Left lung (tissue), 10 donors: Measurements from ENCODE around the gene GPR156. TPM values are rescaled to one million over a fixed set of nuclear protein-coding genes. Genes with fewer than 3 reads are reported as not detected.

Source experiments
- ATAC-seq: fragments of 200-7000 bp; cut with Tn5 transposase; one replicate; pipeline ENCODE4 v1.9.1; 2020; ENCODE audit warnings: moderate library complexity
- DNase-seq, 4 donors: peaks; one replicate each; pipeline ENCODE4 v3.0.0-alpha.2; 2013 to 2020
- H3K27ac ChIP-seq, 2 donors: fragments of 200-600 bp; sonication (generic) in 1 of 2; one replicate each; pipeline versions ENCODE4 v1.5.0 to v1.8.0; 2020 to 2021
- H3K27me3 ChIP-seq, 2 donors: fragments of 200-600 bp; sonication (generic) in 1 of 2; one replicate each; pipeline versions ENCODE4 v1.5.0 to v1.8.0; 2020 to 2021
- H3K36me3 ChIP-seq, 2 donors: fragments of 200-600 bp; sonication (generic) in 1 of 2; one replicate each; pipeline versions ENCODE4 v1.5.0 to v1.8.0; 2020 to 2021
- H3K4me1 ChIP-seq, 2 donors: fragments of 200-600 bp; one replicate each; pipeline ENCODE4 v1.8.0; 2021
- H3K4me3 ChIP-seq, 2 donors: fragments of 200-600 bp; sonication (generic) in 1 of 2; one replicate each; pipeline versions ENCODE4 v1.5.0 to v1.8.0; 2020 to 2021; ENCODE audit warnings: mild to moderate bottlenecking in 1 of 2
- H3K9me3 ChIP-seq, 2 donors: fragments of 200-600 bp; sonication (generic) in 1 of 2; one replicate each; pipeline versions ENCODE4 v1.5.0 to v1.8.0; 2020 to 2021
- intact Hi-C, 2 donors: fragments of 100-400 bp; cut with DNase I; formaldehyde crosslinking; loops; one replicate each; pipeline versions ENCODE4 v1.11.2 to v1.14.2; 2022
- polyA plus RNA-seq, 6 donors: library from polyadenylated mRNA; unstranded; fragments of 120-200 nt; gene quantifications; one replicate each; pipeline ENCODE4 v1.2.1, GENCODE V29; 2013; ENCODE audit not compliant: insufficient read length in 6 of 6
- total RNA-seq, 2 donors: library from RNA; stranded (reverse); fragmentation: NEBNext Ultra II Directional; extraction: Animal tissue kit (Norgen Biotek cat#: 25700); gene quantifications; one replicate each; pipeline ENCODE4 v1.2.1, GENCODE V29; 2021
- TF ChIP-seq, protein P1 (sequence below), 2 donors: fragments of 200-600 bp; sonication (generic) in 1 of 2; IDR thresholded peaks; one replicate each; pipeline versions ENCODE4 v1.5.0 to v1.8.0; 2021; ENCODE audit warnings: antibody characterized with exemption in 2 of 2
- donor health status: DM: no; HTN: yes; CAD: no.
- donor health status: DM: no; HTN: no; CAD: no.

GPR156 gene
- total and polyA plus RNA-seq, 8 donors: 0.34 to 3.2 (median 2.0) TPM

DNA sequence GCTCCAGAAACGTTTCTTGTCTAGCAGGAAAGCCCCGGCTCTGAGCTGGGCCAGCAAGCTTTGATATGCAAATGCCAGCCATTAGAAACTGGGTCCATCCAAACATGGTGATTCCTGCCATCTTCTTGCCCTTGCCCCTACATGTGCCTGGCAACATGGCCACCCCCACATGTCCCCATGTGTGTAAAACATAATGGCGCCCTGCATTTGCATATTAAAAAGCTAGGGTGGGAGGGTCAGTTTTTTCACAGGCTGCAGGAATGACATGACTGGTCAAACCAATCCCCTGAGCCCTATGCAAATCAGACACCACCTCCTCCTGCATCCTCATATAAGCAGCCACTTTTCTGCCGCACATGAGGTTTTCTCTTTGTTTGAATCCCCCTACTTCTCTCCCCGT lies 21.2 kb downstream of the GPR156 start:
- H3K4me1 ChIP-seq: no peaks in the 10 kb centered on the region
- ATAC-seq: no peak
- intact Hi-C loops: no loop called here
- no peak overlapping the region for H3K4me3 ChIP-seq
- H3K27me3 ChIP-seq: no peaks in the 10 kb centered on the region
- H3K36me3 ChIP-seq: no peaks in the 10 kb centered on the region
- no peaks in the 10 kb centered on the region for H3K9me3 ChIP-seq
- H3K27ac ChIP-seq: no peak overlapping the region
- no peak for DNase-seq
- TF ChIP-seq, protein P1, sequence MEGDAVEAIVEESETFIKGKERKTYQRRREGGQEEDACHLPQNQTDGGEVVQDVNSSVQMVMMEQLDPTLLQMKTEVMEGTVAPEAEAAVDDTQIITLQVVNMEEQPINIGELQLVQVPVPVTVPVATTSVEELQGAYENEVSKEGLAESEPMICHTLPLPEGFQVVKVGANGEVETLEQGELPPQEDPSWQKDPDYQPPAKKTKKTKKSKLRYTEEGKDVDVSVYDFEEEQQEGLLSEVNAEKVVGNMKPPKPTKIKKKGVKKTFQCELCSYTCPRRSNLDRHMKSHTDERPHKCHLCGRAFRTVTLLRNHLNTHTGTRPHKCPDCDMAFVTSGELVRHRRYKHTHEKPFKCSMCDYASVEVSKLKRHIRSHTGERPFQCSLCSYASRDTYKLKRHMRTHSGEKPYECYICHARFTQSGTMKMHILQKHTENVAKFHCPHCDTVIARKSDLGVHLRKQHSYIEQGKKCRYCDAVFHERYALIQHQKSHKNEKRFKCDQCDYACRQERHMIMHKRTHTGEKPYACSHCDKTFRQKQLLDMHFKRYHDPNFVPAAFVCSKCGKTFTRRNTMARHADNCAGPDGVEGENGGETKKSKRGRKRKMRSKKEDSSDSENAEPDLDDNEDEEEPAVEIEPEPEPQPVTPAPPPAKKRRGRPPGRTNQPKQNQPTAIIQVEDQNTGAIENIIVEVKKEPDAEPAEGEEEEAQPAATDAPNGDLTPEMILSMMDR (IDR thresholded peaks at IDR 0.05): no peak

DNA sequence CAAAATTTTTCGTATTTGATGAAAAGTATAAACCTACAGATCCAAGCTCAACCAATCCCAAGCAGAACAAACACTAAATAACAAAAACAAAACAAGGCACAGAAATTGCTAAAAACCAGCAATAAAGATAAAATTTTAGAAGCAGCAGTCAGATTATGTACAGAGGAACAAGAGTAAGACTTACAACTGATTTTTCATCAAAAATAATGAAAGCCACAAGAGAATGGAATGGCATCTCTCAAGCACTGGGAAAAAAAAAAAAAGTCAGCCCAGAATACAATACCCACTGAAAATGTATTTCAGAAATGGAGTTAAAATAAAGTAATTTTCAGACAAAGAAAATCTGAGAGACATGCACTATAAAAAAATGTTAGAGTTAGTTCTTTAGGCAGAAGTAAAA lies 27.0 kb downstream of the GPR156 start:
- H3K4me3 ChIP-seq: no peak overlapping the region
- H3K27ac ChIP-seq: no peak overlapping the region

DNA sequence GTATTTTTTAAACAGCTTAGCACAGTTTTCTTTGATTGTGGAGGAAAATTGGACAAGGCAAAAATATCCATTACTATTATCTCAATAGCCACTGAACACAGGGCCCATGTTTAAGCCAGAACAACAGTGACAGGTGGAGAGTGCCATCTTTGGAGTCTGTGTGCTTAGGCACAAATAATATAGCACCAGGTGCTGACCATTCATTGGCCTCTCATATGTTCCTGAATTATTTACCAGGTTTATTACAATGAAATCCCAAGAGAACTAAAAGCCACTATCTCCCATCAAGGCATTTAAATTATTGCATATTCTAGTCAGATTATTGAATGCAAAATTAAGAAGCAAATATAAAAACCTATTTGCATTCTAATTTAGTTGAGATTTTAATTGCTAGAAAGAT lies 39.6 kb downstream of the GPR156 start:
- ATAC-seq: no peak
- Histone ChIP-seq H3K36me3 (no peaks in the 10 kb centered on the region), H3K27me3 (no peaks in the 10 kb centered on the region), H3K4me3 (no peak overlapping the region), H3K4me1 (no peaks in the 10 kb centered on the region), H3K9me3 (no peaks in the 10 kb centered on the region), H3K27ac (no peak overlapping the region)
- TF ChIP-seq, protein P1 (IDR thresholded peaks at IDR 0.05): no peak
- no peak for DNase-seq
- intact Hi-C loops: loop anchor here in 1 of 2 donors (2.0 kb wide), 1 partner anchor 313 kb away; no protein-coding TSS in a partner anchor

More for the DNA sequence above, 27.0 kb downstream of the GPR156 start:
- TF ChIP-seq, protein P1 (IDR thresholded peaks at IDR 0.05): no peak
- H3K27me3 ChIP-seq: no peaks in the 10 kb centered on the region
- ATAC-seq: no peak
- H3K36me3 ChIP-seq: no peaks in the 10 kb centered on the region
- H3K4me1 ChIP-seq: no peaks in the 10 kb centered on the region
- DNase-seq: no peak
- H3K9me3 ChIP-seq: peaks cover 0 to 19% of the 10 kb centered on the region in 2 donors
- intact Hi-C loops: no loop called here

DNA sequence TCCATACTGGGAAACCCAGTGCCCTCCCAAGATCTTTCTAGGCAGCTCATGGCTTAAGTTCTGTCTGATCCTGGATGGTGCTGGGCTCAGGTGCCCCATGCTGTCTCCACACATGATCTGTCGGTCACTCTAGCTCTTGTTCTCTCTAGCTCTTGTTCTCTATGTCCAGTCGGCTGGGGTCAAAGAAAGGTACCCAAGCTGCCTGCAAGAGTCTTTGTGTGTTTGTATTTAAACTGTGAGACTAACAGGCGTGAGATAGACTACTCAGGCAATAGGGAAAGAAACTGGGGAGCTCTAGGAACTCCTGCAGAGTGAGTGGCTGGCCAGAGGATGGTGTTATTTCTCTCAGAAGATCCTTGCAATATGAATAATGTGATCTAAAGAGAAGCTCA lies 40.2 kb downstream of the GPR156 start:
- H3K27me3 ChIP-seq: no peaks in the 10 kb centered on the region
- H3K9me3 ChIP-seq: no peaks in the 10 kb centered on the region
- intact Hi-C loops: loop anchor here in 1 of 2 donors (2.0 to 5.0 kb wide), 2 partner anchors 172 to 314 kb away; no protein-coding TSS in a partner anchor
- no peak overlapping the region for H3K27ac ChIP-seq
- ATAC-seq: no peak
- DNase-seq: peak in 1 of 4 donors; percentile 2
- TF ChIP-seq, protein P1 (IDR thresholded peaks at IDR 0.05): no peak
- H3K4me1 ChIP-seq: no peaks in the 10 kb centered on the region
- H3K4me3 ChIP-seq: no peak overlapping the region
- no peaks in the 10 kb centered on the region for H3K36me3 ChIP-seq

DNA sequence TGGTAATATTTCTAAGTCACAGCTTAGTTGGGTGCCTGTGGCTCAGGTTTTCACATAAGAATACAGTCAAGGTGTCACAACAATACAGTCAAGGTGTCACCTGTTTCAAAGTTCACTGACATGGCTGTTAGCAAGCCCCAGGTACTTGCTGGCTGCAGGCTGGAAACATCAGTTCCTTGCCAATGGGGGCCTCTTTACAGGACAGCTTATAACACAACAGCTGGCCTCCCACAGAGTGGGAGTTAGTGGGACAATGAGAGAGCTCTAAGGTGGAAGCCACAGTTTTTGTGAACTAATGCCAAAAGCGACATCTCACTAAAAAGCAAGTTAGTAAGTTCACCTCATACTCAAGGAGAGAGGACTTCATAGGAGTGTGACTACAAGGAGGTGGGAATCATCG lies 45.4 kb downstream of the GPR156 start:
- DNase-seq (no peak), ATAC-seq (no peak)
- Histone ChIP-seq H3K4me1 (no peaks in the 10 kb centered on the region), H3K27ac (no peak overlapping the region), H3K27me3 (no peaks in the 10 kb centered on the region), H3K36me3 (no peaks in the 10 kb centered on the region), H3K9me3 (no peaks in the 10 kb centered on the region), H3K4me3 (no peak overlapping the region)
- intact Hi-C loops: loop anchor here in 1 of 2 donors (5.0 kb wide), 1 partner anchor 178 kb away; no protein-coding TSS in a partner anchor
- TF ChIP-seq, protein P1 (IDR thresholded peaks at IDR 0.05): no peak
